Germinal center (tissue), 1 donor: ENCODE measurements around the gene AP1M1.

Source experiments
- DNase-seq: peaks from one replicate; pipeline ENCODE4 v3.0.0; 2012; ENCODE audit warnings: mixed read lengths, low spot score

Gene AP1M1

GRCh38 chr19:16232127-16232526 is 34.4 kb downstream of the AP1M1 start:
- no peak for DNase-seq

- no peak for DNase-seq
Observed at GRCh38 chr19:16232568-16232967, 34.9 kb downstream of the AP1M1 start.

GRCh38 chr19:16233081-16233776 is 35.5 kb downstream of the AP1M1 start:
- no peak for DNase-seq

- DNase-seq: no peak
Observed at GRCh38 chr19:16233836-16234551, 36.3 kb downstream of the AP1M1 start.

GRCh38 chr19:16234552-16235445 is 37.1 kb downstream of the AP1M1 start:
- DNase-seq: no peak

- no peak for DNase-seq
Observed at GRCh38 chr19:16235811-16236652, 38.3 kb downstream of the AP1M1 start.

- no peak for DNase-seq
Observed at GRCh38 chr19:16244091-16244490, 46.4 kb downstream of the AP1M1 start.

- peak; percentile 85 for DNase-seq
Observed at GRCh38 chr19:16247353-16248182, 49.9 kb downstream of the AP1M1 start.

- no peak for DNase-seq
Observed at GRCh38 chr19:16248380-16249023, 50.8 kb downstream of the AP1M1 start.

- DNase-seq: no peak
Observed at GRCh38 chr19:16249826-16250404, 52.2 kb downstream of the AP1M1 start.

GRCh38 chr19:16252459-16253205 is 54.9 kb downstream of the AP1M1 start:
- DNase-seq: no peak

- no peak for DNase-seq
Observed at GRCh38 chr19:16254851-16255408, 57.2 kb downstream of the AP1M1 start.

- no peak for DNase-seq
Observed at GRCh38 chr19:16257509-16258002, 59.8 kb downstream of the AP1M1 start.

- DNase-seq: no peak
Observed at GRCh38 chr19:16258440-16258903, 60.8 kb downstream of the AP1M1 start.

- DNase-seq: peak; percentile 85
Observed at GRCh38 chr19:16259385-16260159, 61.9 kb downstream of the AP1M1 start.

- DNase-seq: no peak
Observed at GRCh38 chr19:16260160-16260811, 62.6 kb downstream of the AP1M1 start.

GRCh38 chr19:16260812-16261161 is 63.1 kb downstream of the AP1M1 start:
- DNase-seq: no peak
